Spinal cord (tissue), 10 donors: ENCODE measurements around the gene SPESP1. TPM values are rescaled to one million over a fixed set of nuclear protein-coding genes. Genes with fewer than 3 reads are reported as not detected.
"Not testable (repeated sequence)": the region's sequence is repeated elsewhere in the genome, so short reads cannot be mapped to it uniquely, and the experiment has no call there.

ENCODE experiments used
- DNase-seq, 6 donors: peaks; one replicate each; pipeline versions ENCODE4 v3.0.0 to v3.0.0-alpha.2; 2013 to 2015; ENCODE audit warnings: low spot score in 6 of 6, low read depth in 4 of 6
- H3K27ac ChIP-seq: one replicate; pipeline ENCODE4 v1.5.1; 2013; ENCODE audit warnings: low read depth, low read length, control low read depth
- H3K27me3 ChIP-seq: one replicate; pipeline ENCODE4 v1.6.1; 2013; ENCODE audit warnings: low read length; ENCODE audit not compliant: control insufficient read depth, insufficient read depth
- H3K36me3 ChIP-seq: one replicate; pipeline ENCODE4 v1.6.1; 2013; ENCODE audit warnings: low read length; ENCODE audit not compliant: control insufficient read depth, insufficient read depth
- H3K4me1 ChIP-seq: one replicate; pipeline ENCODE4 v1.6.1; 2013; ENCODE audit warnings: low read length; ENCODE audit not compliant: control insufficient read depth, insufficient read depth
- H3K4me3 ChIP-seq: one replicate; pipeline ENCODE4 v1.5.1; 2013; ENCODE audit warnings: low read depth, low read length, control low read depth
- H3K9me3 ChIP-seq: one replicate; pipeline ENCODE4 v1.6.1; 2013; ENCODE audit warnings: low read length; ENCODE audit not compliant: control insufficient read depth, insufficient read depth
- WGBS: methylation state at CpG from one replicate; pipeline ENCODE4 v1.1.5; 2013; ENCODE audit warnings: missing lambda C conversion rate; ENCODE audit not compliant: insufficient coverage; 5-methylcytosine and 5-hydroxymethylcytosine counted together
- polyA plus RNA-seq, 2 donors: library from polyadenylated mRNA; unstranded; fragments of 120-200 nt; gene quantifications; one replicate each; pipeline ENCODE4 v1.2.1, GENCODE V29; 2013; ENCODE audit not compliant: insufficient read length in 2 of 2
- total RNA-seq, 2 donors: library from RNA; depleted of rRNA in 1 of 2; stranded (reverse); fragments of 120-200 nt in 1 of 2; fragments of >200 nt in 1 of 2; gene quantifications; one replicate each; pipeline versions ENCODE4 v1.2.3 to v1.2.4, GENCODE V29; 2013 to 2014
- donor health status: healthy.

The SPESP1 gene
- total and polyA plus RNA-seq, 4 donors = 2.4 to 7.6 (median 4.2) TPM

GRCh38 chr15:68957696-68958095 lies 27.4 kb downstream of the SPESP1 start:
- H3K27ac ChIP-seq = no peak overlapping the region
- DNase-seq = no peak
- H3K4me3 ChIP-seq = no peak overlapping the region
- no peaks in the 10 kb centered on the region for H3K36me3 ChIP-seq
- no peaks in the 10 kb centered on the region for H3K4me1 ChIP-seq
- no peaks in the 10 kb centered on the region for H3K9me3 ChIP-seq
- WGBS = 100% methylated on average over 1 of the region's 3 CpGs
- H3K27me3 ChIP-seq = no peaks in the 10 kb centered on the region

GRCh38 chr15:68958597-68958996 lies 28.3 kb downstream of the SPESP1 start:
- no CpG with 5 or more reads among the region's 1 CpG for WGBS
- H3K27me3 ChIP-seq = no peaks in the 10 kb centered on the region
- no peak for DNase-seq

GRCh38 chr15:68962465-68962864 lies 32.1 kb downstream of the SPESP1 start:
- Histone ChIP-seq H3K9me3 (no peaks in the 10 kb centered on the region), H3K27ac (no peak overlapping the region), H3K4me3 (no peak overlapping the region), H3K36me3 (no peaks in the 10 kb centered on the region), H3K4me1 (no peaks in the 10 kb centered on the region), H3K27me3 (no peaks in the 10 kb centered on the region)
- WGBS = no CpG with 5 or more reads among the region's 1 CpG
- no peak for DNase-seq

More at GRCh38 chr15:68958597-68958996, 28.3 kb downstream of the SPESP1 start:
- no peaks in the 10 kb centered on the region for H3K9me3 ChIP-seq
- H3K4me1 ChIP-seq = no peaks in the 10 kb centered on the region
- H3K4me3 ChIP-seq = no peak overlapping the region
- H3K36me3 ChIP-seq = no peaks in the 10 kb centered on the region
- H3K27ac ChIP-seq = no peak overlapping the region

GRCh38 chr15:68963719-68964118 lies 33.4 kb downstream of the SPESP1 start:
- H3K27me3 ChIP-seq, H3K36me3 ChIP-seq, H3K4me1 ChIP-seq, H3K27ac ChIP-seq, DNase-seq, H3K9me3 ChIP-seq, H3K4me3 ChIP-seq: not testable (repeated sequence)
- WGBS = no CpG with 5 or more reads among the region's 7 CpGs

GRCh38 chr15:68966996-68967395 lies 36.7 kb downstream of the SPESP1 start:
- no peak overlapping the region for H3K27ac ChIP-seq
- H3K9me3 ChIP-seq = peaks cover 6% of the 10 kb centered on the region
- no peak overlapping the region for H3K4me3 ChIP-seq
- DNase-seq = no peak
- no peaks in the 10 kb centered on the region for H3K4me1 ChIP-seq
- no peaks in the 10 kb centered on the region for H3K27me3 ChIP-seq
- no peaks in the 10 kb centered on the region for H3K36me3 ChIP-seq
- WGBS = 86% methylated on average over 2 of the region's 5 CpGs

GRCh38 chr15:68967948-68968347 lies 37.6 kb downstream of the SPESP1 start:
- Histone ChIP-seq H3K4me1 (no peaks in the 10 kb centered on the region), H3K27ac (no peak overlapping the region), H3K9me3 (peaks cover 6% of the 10 kb centered on the region), H3K4me3 (no peak overlapping the region), H3K36me3 (no peaks in the 10 kb centered on the region), H3K27me3 (no peaks in the 10 kb centered on the region)
- DNase-seq = no peak

- no peak for DNase-seq
- Histone ChIP-seq H3K27ac (no peak overlapping the region), H3K27me3 (no peaks in the 10 kb centered on the region), H3K9me3 (peaks cover 6% of the 10 kb centered on the region), H3K4me3 (no peak overlapping the region), H3K36me3 (no peaks in the 10 kb centered on the region), H3K4me1 (no peaks in the 10 kb centered on the region)
Observed at GRCh38 chr15:68969298-68969697, 39.0 kb downstream of the SPESP1 start.

- 100% methylated on average over 1 of the region's 4 CpGs for WGBS
- H3K27ac ChIP-seq = no peak overlapping the region
- H3K4me1 ChIP-seq = no peaks in the 10 kb centered on the region
- H3K27me3 ChIP-seq = no peaks in the 10 kb centered on the region
- no peaks in the 10 kb centered on the region for H3K36me3 ChIP-seq
- H3K9me3 ChIP-seq = peaks cover 6% of the 10 kb centered on the region
- no peak for DNase-seq
- no peak overlapping the region for H3K4me3 ChIP-seq
Observed at GRCh38 chr15:68972201-68973065, 42.1 kb downstream of the SPESP1 start.

GRCh38 chr15:68975651-68976160 lies 45.4 kb downstream of the SPESP1 start:
- 96% methylated on average over 25 of the region's 26 CpGs for WGBS
- H3K27me3 ChIP-seq, DNase-seq, H3K27ac ChIP-seq, H3K4me1 ChIP-seq, H3K9me3 ChIP-seq, H3K36me3 ChIP-seq, H3K4me3 ChIP-seq: not testable (repeated sequence)

- not testable (repeated sequence) for H3K9me3 ChIP-seq, H3K4me3 ChIP-seq, H3K36me3 ChIP-seq, H3K27ac ChIP-seq, H3K27me3 ChIP-seq, DNase-seq, H3K4me1 ChIP-seq
- 90% methylated on average over 9 of the region's 10 CpGs for WGBS
Observed at GRCh38 chr15:68977426-68977825, 47.1 kb downstream of the SPESP1 start.
